ENCODE measurements around the gene TRIM69. TPM values are rescaled to one million over a fixed set of nuclear protein-coding genes. Genes with fewer than 3 reads are reported as not detected.
"Not testable (repeated sequence)": the region's sequence is repeated elsewhere in the genome, so short reads cannot be mapped to it uniquely, and the experiment has no call there.

TRIM69 gene
- total and polyA plus RNA-seq, 2 donors, result 28.8 to 34.7 TPM

- 76% methylated on average over 4 of the region's 4 CpGs for WGBS
- Histone ChIP-seq H3K27me3 (ENCODE audit: control insufficient read depth in 2 of 2, insufficient read depth in 1 of 2, low read length in 1 of 2) (no peaks in the 10 kb centered on the region), H3K4me3 (ENCODE audit: low read length in 2 of 2) (no peak overlapping the region), H3K36me3 (ENCODE audit: control insufficient read depth in 2 of 2, insufficient read depth in 2 of 2, low read length in 1 of 2) (peaks cover 29 to 38% of the 10 kb centered on the region in 2 donors), H3K27ac (ENCODE audit: low read depth in 1 of 2, low read length in 1 of 2) (peak overlapping the region; percentile 33 to 83), H3K4me1 (ENCODE audit: control insufficient read depth in 2 of 2, insufficient read depth in 2 of 2, low read length in 2 of 2) (peaks cover 29 to 46% of the 10 kb centered on the region in 2 donors), H3K9me3 (ENCODE audit: control insufficient read depth in 2 of 2, insufficient read depth in 1 of 2, low read length in 1 of 2) (no peaks in the 10 kb centered on the region)
- DNase-seq (ENCODE audit: low read depth in 6 of 9, low spot score in 9 of 9), result no peak
Measured at GRCh38 chr15:44720460-44721176, 15.7 kb upstream of the TRIM69 start.

GRCh38 chr15:44722011-44722410, 14.3 kb upstream of the TRIM69 start:
- WGBS, result 94% methylated on average over 2 of the region's 2 CpGs

GRCh38 chr15:44726136-44726535, 10.2 kb upstream of the TRIM69 start:
- Histone ChIP-seq H3K4me1 (ENCODE audit: control insufficient read depth in 2 of 2, insufficient read depth in 2 of 2, low read length in 2 of 2) (peaks cover 30 to 42% of the 10 kb centered on the region in 2 donors), H3K9me3 (ENCODE audit: control insufficient read depth in 2 of 2, insufficient read depth in 1 of 2, low read length in 1 of 2) (peaks cover 0 to 4% of the 10 kb centered on the region in 2 donors), H3K36me3 (ENCODE audit: control insufficient read depth in 2 of 2, insufficient read depth in 2 of 2, low read length in 1 of 2) (no peaks in the 10 kb centered on the region), H3K27ac (ENCODE audit: low read depth in 1 of 2, low read length in 1 of 2) (peak overlapping the region; percentile 91 to 98), H3K27me3 (ENCODE audit: control insufficient read depth in 2 of 2, insufficient read depth in 1 of 2, low read length in 1 of 2) (no peaks in the 10 kb centered on the region), H3K4me3 (ENCODE audit: low read length in 2 of 2) (peak overlapping the region in 1 of 2 donors; percentile 19)
- WGBS, result 56% methylated on average over 7 of the region's 7 CpGs
- DNase-seq (ENCODE audit: low read depth in 6 of 9, low spot score in 9 of 9), result no peak

More at GRCh38 chr15:44722011-44722410, 14.3 kb upstream of the TRIM69 start:
- H3K36me3 ChIP-seq (ENCODE audit: control insufficient read depth in 2 of 2, insufficient read depth in 2 of 2, low read length in 1 of 2), result peaks cover 15 to 24% of the 10 kb centered on the region in 2 donors
- DNase-seq (ENCODE audit: low read depth in 6 of 9, low spot score in 9 of 9), result no peak
- no peaks in the 10 kb centered on the region for H3K9me3 ChIP-seq (ENCODE audit: control insufficient read depth in 2 of 2, insufficient read depth in 1 of 2, low read length in 1 of 2)
- H3K4me3 ChIP-seq (ENCODE audit: low read length in 2 of 2), result no peak overlapping the region
- no peaks in the 10 kb centered on the region for H3K27me3 ChIP-seq (ENCODE audit: control insufficient read depth in 2 of 2, insufficient read depth in 1 of 2, low read length in 1 of 2)
- no peak overlapping the region for H3K27ac ChIP-seq (ENCODE audit: low read depth in 1 of 2, low read length in 1 of 2)
- peaks cover 33 to 50% of the 10 kb centered on the region in 2 donors for H3K4me1 ChIP-seq (ENCODE audit: control insufficient read depth in 2 of 2, insufficient read depth in 2 of 2, low read length in 2 of 2)

GRCh38 chr15:44726568-44727484, 9.5 kb upstream of the TRIM69 start:
- peaks cover 0 to under 1% of the 10 kb centered on the region in 2 donors for H3K36me3 ChIP-seq (ENCODE audit: control insufficient read depth in 2 of 2, insufficient read depth in 2 of 2, low read length in 1 of 2)
- peak overlapping the region in 1 of 2 donors; percentile 19 for H3K4me3 ChIP-seq (ENCODE audit: low read length in 2 of 2)
- peak overlapping the region; percentile 91 to 98 for H3K27ac ChIP-seq (ENCODE audit: low read depth in 1 of 2, low read length in 1 of 2)
- 33% methylated on average over 5 of the region's 5 CpGs for WGBS
- H3K9me3 ChIP-seq (ENCODE audit: control insufficient read depth in 2 of 2, insufficient read depth in 1 of 2, low read length in 1 of 2), result peaks cover 0 to 4% of the 10 kb centered on the region in 2 donors
- peaks cover 30 to 42% of the 10 kb centered on the region in 2 donors for H3K4me1 ChIP-seq (ENCODE audit: control insufficient read depth in 2 of 2, insufficient read depth in 2 of 2, low read length in 2 of 2)
- DNase-seq (ENCODE audit: low read depth in 6 of 9, low spot score in 9 of 9), result peak in 7 of 9 donors; percentile 44 to 91 (median 75)
- H3K27me3 ChIP-seq (ENCODE audit: control insufficient read depth in 2 of 2, insufficient read depth in 1 of 2, low read length in 1 of 2), result no peaks in the 10 kb centered on the region

GRCh38 chr15:44727485-44728231, 8.7 kb upstream of the TRIM69 start:
- peak in 1 of 9 donors; percentile 36 for DNase-seq (ENCODE audit: low read depth in 6 of 9, low spot score in 9 of 9)
- Histone ChIP-seq H3K36me3 (ENCODE audit: control insufficient read depth in 2 of 2, insufficient read depth in 2 of 2, low read length in 1 of 2) (peaks cover 0 to 7% of the 10 kb centered on the region in 2 donors), H3K4me3 (ENCODE audit: low read length in 2 of 2) (no peak overlapping the region), H3K27ac (ENCODE audit: low read depth in 1 of 2, low read length in 1 of 2) (peak overlapping the region; percentile 91 to 98), H3K27me3 (ENCODE audit: control insufficient read depth in 2 of 2, insufficient read depth in 1 of 2, low read length in 1 of 2) (no peaks in the 10 kb centered on the region), H3K4me1 (ENCODE audit: control insufficient read depth in 2 of 2, insufficient read depth in 2 of 2, low read length in 2 of 2) (peaks cover 30 to 42% of the 10 kb centered on the region in 2 donors), H3K9me3 (ENCODE audit: control insufficient read depth in 2 of 2, insufficient read depth in 1 of 2, low read length in 1 of 2) (peaks cover 0 to 4% of the 10 kb centered on the region in 2 donors)
- 95% methylated on average over 6 of the region's 6 CpGs for WGBS

- not testable (repeated sequence) for H3K9me3 ChIP-seq (ENCODE audit: control insufficient read depth in 2 of 2, insufficient read depth in 1 of 2, low read length in 1 of 2); H3K36me3 ChIP-seq (ENCODE audit: control insufficient read depth in 2 of 2, insufficient read depth in 2 of 2, low read length in 1 of 2); H3K27me3 ChIP-seq (ENCODE audit: control insufficient read depth in 2 of 2, insufficient read depth in 1 of 2, low read length in 1 of 2); DNase-seq (ENCODE audit: low read depth in 6 of 9, low spot score in 9 of 9)
- Histone ChIP-seq H3K27ac (ENCODE audit: low read depth in 1 of 2, low read length in 1 of 2) (peak overlapping the region; percentile 98), H3K4me3 (ENCODE audit: low read length in 2 of 2) (peak overlapping the region; percentile 88 to 92), H3K4me1 (ENCODE audit: control insufficient read depth in 2 of 2, insufficient read depth in 2 of 2, low read length in 2 of 2) (peaks cover 30 to 42% of the 10 kb centered on the region in 2 donors)
- 91% methylated on average over 5 of the region's 5 CpGs for WGBS
Measured at GRCh38 chr15:44728232-44728575, 8.1 kb upstream of the TRIM69 start.

- Histone ChIP-seq H3K27ac (ENCODE audit: low read depth in 1 of 2, low read length in 1 of 2) (peak overlapping the region; percentile 98), H3K27me3 (ENCODE audit: control insufficient read depth in 2 of 2, insufficient read depth in 1 of 2, low read length in 1 of 2) (no peaks in the 10 kb centered on the region), H3K36me3 (ENCODE audit: control insufficient read depth in 2 of 2, insufficient read depth in 2 of 2, low read length in 1 of 2) (peaks cover 0 to 7% of the 10 kb centered on the region in 2 donors), H3K4me3 (ENCODE audit: low read length in 2 of 2) (peak overlapping the region; percentile 88 to 92), H3K9me3 (ENCODE audit: control insufficient read depth in 2 of 2, insufficient read depth in 1 of 2, low read length in 1 of 2) (peaks cover 0 to 4% of the 10 kb centered on the region in 2 donors), H3K4me1 (ENCODE audit: control insufficient read depth in 2 of 2, insufficient read depth in 2 of 2, low read length in 2 of 2) (peaks cover 30 to 42% of the 10 kb centered on the region in 2 donors)
- DNase-seq (ENCODE audit: low read depth in 6 of 9, low spot score in 9 of 9), result peak; percentile 86 to 98 (median 93)
- 3% methylated on average over 36 of the region's 36 CpGs for WGBS
Measured at GRCh38 chr15:44728576-44729407, 7.5 kb upstream of the TRIM69 start.
